ENCODE results near the gene ZNRF1. TPM values are rescaled to one million over a fixed set of nuclear protein-coding genes. Genes with fewer than 3 reads are reported as not detected.

The ZNRF1 gene
- total RNA-seq, 1 donor from 2014 or later = 42.5 TPM

Other genes starting within 250 kb of the ZNRF1 start
- 1.3 TPM for gene FA2H, start 224.2 kb upstream of the ZNRF1 start, total RNA-seq
- gene WDR59, start 13.9 kb upstream of the ZNRF1 start, total RNA-seq = 38.3 TPM
- gene LDHD, start 117.8 kb downstream of the ZNRF1 start, total RNA-seq = 9.2 TPM
- gene ZFP1, start 149.5 kb downstream of the ZNRF1 start, total RNA-seq = 4.3 TPM
- gene CTRB2, start 208.1 kb downstream of the ZNRF1 start, total RNA-seq = not detected
- gene CTRB1, start 220.0 kb downstream of the ZNRF1 start, total RNA-seq = 0.44 TPM

Measured in esophagus mucosa (tissue), 1 donor.